Measurements from ENCODE around the gene C11orf58. TPM values are rescaled to one million over a fixed set of nuclear protein-coding genes. Genes with fewer than 3 reads are reported as not detected.

Gene C11orf58
- total and polyA plus RNA-seq, 10 donors, result 83.9 to 147 (median 124) TPM

GRCh38 chr11:16785520-16786128, 47.2 kb downstream of the C11orf58 start:
- Histone ChIP-seq H3K27me3 (replicated peaks in 1 of 7) (no peaks in the 10 kb centered on the region), H3K9me3 (no peaks in the 10 kb centered on the region), H3K36me3 (no peaks in the 10 kb centered on the region), H3K27ac (peak overlapping the region in 2 of 8 donors; percentile 15 to 29), H3K4me1 (peaks cover 0 to 41% (median 13%) of the 10 kb centered on the region in 6 donors), H3K4me3 (no peak overlapping the region)
- DNase-seq, result peak; percentile 76
- intact Hi-C loops (cut with DNase I; ENCODE audit: low total_unique reads), result loop anchor here (5.0 kb wide), 1 partner anchor 277 kb away; no protein-coding TSS in a partner anchor
- 35 to 60% (median 46%) methylated on average over 7 of the region's 7 CpGs for WGBS, 5 donors
- no peak for TF ChIP-seq POLR2AphosphoS5 (IDR thresholded peaks at IDR 0.05)
- peak; percentile 65 to 96 (median 88) for TF ChIP-seq CTCF (IDR thresholded peaks at IDR 0.05 in 8 of 11, conservative IDR thresholded peaks at IDR 0.05 in 3 of 11)
- TF ChIP-seq POLR2A (IDR thresholded peaks at IDR 0.05), result no peak

GRCh38 chr11:16786131-16786530, 47.7 kb downstream of the C11orf58 start:
- Histone ChIP-seq H3K4me3 (no peak overlapping the region), H3K36me3 (no peaks in the 10 kb centered on the region), H3K4me1 (peaks cover 2 to 46% (median 19%) of the 10 kb centered on the region in 6 donors), H3K27me3 (replicated peaks in 1 of 7) (no peaks in the 10 kb centered on the region), H3K9me3 (no peaks in the 10 kb centered on the region), H3K27ac (no peak overlapping the region)
- intact Hi-C loops (cut with DNase I; ENCODE audit: low total_unique reads), result loop anchor here (5.0 kb wide), 1 partner anchor 276 kb away; no protein-coding TSS in a partner anchor
- WGBS, 5 donors, result 76 to 91% (median 83%) methylated on average over 6 of the region's 6 CpGs
- TF ChIP-seq POLR2AphosphoS5 (IDR thresholded peaks at IDR 0.05), result no peak
- no peak for TF ChIP-seq CTCF (IDR thresholded peaks at IDR 0.05 in 8 of 11, conservative IDR thresholded peaks at IDR 0.05 in 3 of 11)
- no peak for TF ChIP-seq POLR2A (IDR thresholded peaks at IDR 0.05)
- DNase-seq, result no peak

GRCh38 chr11:16787035-16787742, 48.7 kb downstream of the C11orf58 start:
- Histone ChIP-seq H3K27me3 (replicated peaks in 1 of 7) (no peaks in the 10 kb centered on the region), H3K9me3 (no peaks in the 10 kb centered on the region), H3K27ac (no peak overlapping the region), H3K36me3 (no peaks in the 10 kb centered on the region), H3K4me3 (no peak overlapping the region), H3K4me1 (peaks cover 6 to 56% (median 28%) of the 10 kb centered on the region in 6 donors)
- DNase-seq, result no peak
- 79 to 90% (median 86%) methylated on average over 7 of the region's 7 CpGs for WGBS, 5 donors
- intact Hi-C loops (cut with DNase I; ENCODE audit: low total_unique reads), result loop anchor here (5.0 kb wide), 1 partner anchor 275 kb away; no protein-coding TSS in a partner anchor
- TF ChIP-seq POLR2AphosphoS5 (IDR thresholded peaks at IDR 0.05) (no peak), CTCF (IDR thresholded peaks at IDR 0.05 in 8 of 11, conservative IDR thresholded peaks at IDR 0.05 in 3 of 11) (no peak), POLR2A (IDR thresholded peaks at IDR 0.05) (no peak)

All from spleen (tissue), 11 donors.